K562 (cell line): Measurements from ENCODE around the gene SRL. TPM values are rescaled to one million over a fixed set of nuclear protein-coding genes. Genes with fewer than 3 reads are reported as not detected.

Experiments
- ATAC-seq: fragments of 200-7000 bp; cut with Tn5 transposase; 3 replicates; pipeline ENCODE4 v1.9.1; 2020; ENCODE audit warnings: moderate library complexity
- BruUV-seq: library from RNA; stranded (reverse); fragments of 400-500 nt; replicated peaks from 2 replicates; lab custom pipeline; 2021; lab: Mats Ljungman, UMichigan
- CTCF ChIA-PET: fragments of 300-600 bp; formaldehyde crosslinking; extraction: SDS; loops from one replicate; lab custom pipeline; 2021; ENCODE audit warnings: low intra/inter-chr PET ratio; lab: Yijun Ruan, JAX
- POLR2A ChIA-PET: fragments of 300-600, 350-650 bp; sonication (Branson Sonifier 250); formaldehyde crosslinking; extraction: SDS; loops from one replicate; lab custom pipeline; 2021; ENCODE audit warnings: antibody characterized with exemption, inconsistent platforms; lab: Yijun Ruan, JAX
- DNase-seq, 4 experiments: peaks; one replicate each; pipeline versions ENCODE4 v3.0.0 to v3.0.0-alpha.2; 2011 to 2018; ENCODE audit warnings: low spot score in 3 of 4, mixed read lengths in 3 of 4; ENCODE audit errors: extremely low read depth in 1 of 4
- FAIRE-seq: peaks from 2 replicates; lab custom pipeline; 2011; peaks lifted over from hg19 to GRCh38; lab: Jason Lieb, UNC
- H2AFZ ChIP-seq: 2 replicates; pipeline ENCODE4 v1.6.0; 2011; ENCODE audit warnings: low read depth, low read length, control low read depth, inconsistent platforms
- H3K27ac ChIP-seq: fragments of 200-600 bp; 3 replicates; pipeline ENCODE4 v1.8.0; 2011; ENCODE audit warnings: low read depth, mild to moderate bottlenecking, control low read depth, inconsistent platforms, low read length, moderate library complexity, mixed read lengths; ENCODE audit errors: extremely low read depth
- H3K27me3 ChIP-seq, 2 experiments: fragments of 300-600 bp in 1 of 2; 2 replicates in 1 of 2; 3 replicates in 1 of 2; pipeline versions ENCODE4 v1.6.0 to v1.8.0; 2011; ENCODE audit warnings: inconsistent platforms in 2 of 2, low read length in 2 of 2, mild to moderate bottlenecking in 1 of 2, mixed read lengths in 1 of 2, moderate library complexity in 1 of 2; ENCODE audit not compliant: control insufficient read depth in 2 of 2, insufficient read depth in 2 of 2
- H3K36me3 ChIP-seq: fragments of 300-600 bp; 3 replicates; pipeline ENCODE4 v1.8.0; 2011; ENCODE audit warnings: mild to moderate bottlenecking, low read length, inconsistent platforms; ENCODE audit not compliant: control insufficient read depth, insufficient read depth
- H3K4me1 ChIP-seq, 2 experiments: fragments of 200-600 bp in 1 of 2; replicated peaks in 1 of 2; 2 replicates in 1 of 2; 3 replicates in 1 of 2; pipeline versions ENCODE4 v1.5.1 to v1.8.0; 2011; ENCODE audit warnings: inconsistent platforms in 2 of 2, low read length in 2 of 2, mild to moderate bottlenecking in 1 of 2, mixed read lengths in 1 of 2, moderate library complexity in 1 of 2; ENCODE audit not compliant: control insufficient read depth in 2 of 2, insufficient read depth in 2 of 2
- H3K4me2 ChIP-seq: 2 replicates; pipeline ENCODE4 v1.6.1; 2011; ENCODE audit warnings: low read length, control low read depth, inconsistent platforms, mixed read lengths; ENCODE audit not compliant: insufficient read depth
- H3K4me3 ChIP-seq: fragments of 200-600 bp; sonication (generic), shearing (Covaris generic); 2 replicates; pipeline ENCODE4 v1.5.1; 2016; ENCODE audit warnings: control low read depth, inconsistent platforms
- H3K79me2 ChIP-seq: fragments of 200-600 bp; 3 replicates; pipeline ENCODE4 v1.8.0; 2011; ENCODE audit warnings: low read length, inconsistent platforms; ENCODE audit not compliant: control insufficient read depth, insufficient read depth
- H3K9ac ChIP-seq, 2 experiments: 2 replicates each; pipeline versions ENCODE4 v1.6.0 to v1.6.1; 2011; ENCODE audit warnings: low read depth in 2 of 2, low read length in 2 of 2, control low read depth in 1 of 2, inconsistent platforms in 1 of 2, mild to moderate bottlenecking in 1 of 2, mixed read lengths in 1 of 2; ENCODE audit not compliant: insufficient read depth in 1 of 2
- H3K9me1 ChIP-seq: one replicate; pipeline ENCODE4 v1.6.0; 2011; ENCODE audit warnings: inconsistent platforms, mild to moderate bottlenecking, low read length, moderate library complexity; ENCODE audit not compliant: control insufficient read depth, insufficient read depth
- H3K9me3 ChIP-seq: replicated peaks from 2 replicates; pipeline ENCODE4 v1.5.1; 2011; ENCODE audit warnings: low read depth, low read length, inconsistent platforms; ENCODE audit not compliant: control insufficient read depth, insufficient read depth
- H4K20me1 ChIP-seq: replicated peaks from 2 replicates; pipeline ENCODE4 v1.6.1; 2011; ENCODE audit warnings: low read length, inconsistent platforms, mixed read lengths; ENCODE audit not compliant: control insufficient read depth, insufficient read depth
- CCAR2 ChIP-seq: fragments of 200-400 bp; formaldehyde crosslinking; IDR thresholded peaks from 2 replicates; pipeline ENCODE4 v1.6.1; 2017; ENCODE audit warnings: mild to moderate bottlenecking, low read depth, low read length
- CCNT2 ChIP-seq: IDR thresholded peaks from 2 replicates; pipeline ENCODE4 v1.6.1; 2011; ENCODE audit warnings: borderline replicate concordance, low read depth, mild to moderate bottlenecking, moderate library complexity, mixed read lengths, low read length; ENCODE audit not compliant: insufficient read length; ENCODE audit errors: extremely low read depth
- HMG20B ChIP-seq: fragments of 250-450 bp; sonication (Bioruptor Pico); IDR thresholded peaks from 2 replicates; pipeline ENCODE4 v1.5.0; 2021; ENCODE audit warnings: mild to moderate bottlenecking
- HMGN3 ChIP-seq: IDR thresholded peaks from 2 replicates; pipeline ENCODE4 v1.6.1; 2011; ENCODE audit warnings: borderline replicate concordance, low read depth, mild to moderate bottlenecking, mixed read lengths, low read length; ENCODE audit not compliant: insufficient read length; ENCODE audit errors: extremely low read depth
- KLF16 ChIP-seq: IDR thresholded peaks from 2 replicates; pipeline ENCODE4 v1.6.1; 2016; ENCODE audit warnings: antibody characterized with exemption
- NFE2L1 ChIP-seq: fragments of 450-650 bp; IDR thresholded peaks from 2 replicates; pipeline ENCODE4 v1.6.1; 2016; ENCODE audit warnings: missing genetic modification characterization, low read depth, mild to moderate bottlenecking, missing compliant biosample characterization, moderate library complexity, borderline replicate concordance
- RUNX1 ChIP-seq: sonication (generic); IDR thresholded peaks from 2 replicates; pipeline ENCODE4 v1.6.1; 2016; ENCODE audit warnings: antibody characterized with exemption, low read depth
- SIN3B ChIP-seq: fragments of 450-650 bp; IDR thresholded peaks from 2 replicates; pipeline ENCODE4 v1.6.1; 2017; ENCODE audit warnings: low read depth, mild to moderate bottlenecking, moderate library complexity
- SMC3 ChIP-seq: conservative IDR thresholded peaks from 2 replicates; pipeline ENCODE4 v1.6.1; 2011; ENCODE audit warnings: low read depth, low read length, improper control_type of control experiment; ENCODE audit not compliant: insufficient read depth
- TARDBP ChIP-seq: fragments of 450-650 bp; IDR thresholded peaks from 2 replicates; pipeline ENCODE4 v1.6.1; 2016
- TEAD1 ChIP-seq, 2 experiments: fragments of 450-650 bp in 1 of 2; sonication (generic) in 1 of 2; formaldehyde crosslinking; IDR thresholded peaks; 2 replicates each; pipeline versions ENCODE4 v1.4.0 to v1.8.0; 2020 to 2022; ENCODE audit warnings: mild to moderate bottlenecking in 2 of 2, missing genetic modification reagents in 1 of 2
- WGBS: fragments of 100-300 bp; shearing (Covaris generic); methylation state at CpG from one replicate; pipeline ENCODE4 v1.1.6; 2016; ENCODE audit warnings: low coverage, mixed read lengths; ENCODE audit not compliant: insufficient coverage; ENCODE audit errors: missing lambda C conversion rate; 5-methylcytosine and 5-hydroxymethylcytosine counted together
- in situ Hi-C: fragments of 300-500 bp; cut with MboI; formaldehyde crosslinking; loops from 4 replicates; pipeline ENCODE4 v1.15.0; 2018; ENCODE audit warnings: inconsistent platforms, mixed read lengths
- intact Hi-C: fragments of 100-400 bp; cut with micrococcal nuclease; formaldehyde crosslinking; loops from 2 replicates; pipeline ENCODE4 v1.14.2; 2022
- polyA plus RNA-seq, 8 experiments: library from polyadenylated mRNA; depleted of rRNA in 4 of 8; stranded (reverse) in 5 of 8; unstranded in 3 of 8; fragments of >200 nt; fragmentation: Nextera tagmentation in 2 of 8; fragmentation: Illumina TruSeq in 1 of 8; extraction: Ambion mirVana in 2 of 8; extraction: Trizol in 1 of 8; gene quantifications; 2 replicates each; pipeline versions ENCODE4 v1.2.1 to v1.2.3, GENCODE V29; 2011 to 2014; ENCODE audit warnings: inconsistent platforms in 1 of 8, missing spikeins in 1 of 8
- total RNA-seq, 7 experiments: library from RNA; depleted of rRNA in 6 of 7; stranded (reverse); fragments of >200 nt in 6 of 7; fragmentation: Illumina TruSeq in 2 of 7; extraction: Trizol in 2 of 7; gene quantifications; 2 replicates each; pipeline versions ENCODE4 v1.2.1 to v1.2.3, GENCODE V29; 2011 to 2021; ENCODE audit warnings: low replicate concordance in 1 of 7
- TF ChIP-seq, protein P1 (sequence below): fragments of 250-450 bp; sonication (Bioruptor Pico); IDR thresholded peaks from 2 replicates; pipeline ENCODE4 v1.5.0; 2021; ENCODE audit warnings: mild to moderate bottlenecking, moderate library complexity
- TF ChIP-seq, protein P2 (sequence below): sonication (generic); formaldehyde crosslinking; IDR thresholded peaks from 2 replicates; pipeline ENCODE4 v1.4.0; 2020; ENCODE audit warnings: mild to moderate bottlenecking, missing genetic modification reagents
- TF ChIP-seq, protein P3 (sequence below): fragments of 450-650 bp; IDR thresholded peaks from 2 replicates; pipeline ENCODE4 v1.6.1; 2018; ENCODE audit not compliant: partially characterized antibody

SRL gene
- total and polyA plus RNA-seq, 9 of the 15 experiments (the other 6 are each of a cell fraction or from before 2014, with no cell fraction given) = 0.01 TPM; not detected in 8

DNA sequence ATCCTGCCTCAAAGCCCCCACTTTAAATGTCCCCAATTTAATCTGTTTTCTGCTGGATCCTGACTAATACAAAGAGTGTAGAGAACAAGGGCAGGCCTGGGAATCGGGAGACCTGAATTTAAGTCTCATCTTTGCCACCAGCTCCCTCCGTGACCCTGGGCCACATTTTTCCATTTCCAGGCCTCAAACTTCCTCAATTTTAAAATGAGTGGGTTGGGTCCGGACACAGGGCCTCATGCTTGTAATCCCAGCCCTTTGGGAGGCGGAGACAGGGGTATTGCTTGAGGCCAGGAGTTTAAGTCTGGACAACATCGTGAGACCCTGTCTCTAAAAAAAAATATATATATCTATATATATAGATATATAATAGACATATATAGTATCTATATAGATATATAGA lies 61.4 kb downstream of the SRL start:
- Histone ChIP-seq H3K9me1 (peaks cover 3% of the 10 kb centered on the region), H3K9me3 (no peaks in the 10 kb centered on the region), H3K9ac (no peak overlapping the region), H3K4me2 (no peak overlapping the region), H4K20me1 (no peaks in the 10 kb centered on the region), H2AFZ (no peak overlapping the region), H3K4me1 (peaks cover 16 to 26% of the 10 kb centered on the region in 2 experiments; a peak in 4 of 5 replicates), H3K27me3 (no peaks in the 10 kb centered on the region; a peak in 1 of 5 replicates), H3K4me3 (no peak overlapping the region), H3K27ac (no peak overlapping the region), H3K79me2 (peaks cover 4% of the 10 kb centered on the region; the same call in 1 of the 3 replicates), H3K36me3 (no peaks in the 10 kb centered on the region)
- ATAC-seq (no peak), DNase-seq (no peak), FAIRE-seq (no peak)
- no TSS peak for BruUV-seq
- in situ Hi-C loops (no loop called here), intact Hi-C loops (no loop called here)
- POLR2A ChIA-PET = interaction anchor here (0.6 kb wide), 1 partner anchor 35 kb away, joined by 3 read pairs; no protein-coding TSS in a partner anchor
- CTCF ChIA-PET = no interaction called here
- 63% methylated on average over 5 of the region's 5 CpGs for WGBS
- TF ChIP-seq HMG20B (CRISPR knock-in tag) (no peak), CCAR2 (no peak), TEAD1 (CRISPR knock-in tag; IDR thresholded peaks at IDR 0.05) (no peak), SMC3 (no peak), NFE2L1 (tag) (no peak), HMGN3 (no peak), CCNT2 (no peak), KLF16 (no peak), TARDBP (no peak), SIN3B (no peak), RUNX1 (no peak)
- TF ChIP-seq, protein P1, sequence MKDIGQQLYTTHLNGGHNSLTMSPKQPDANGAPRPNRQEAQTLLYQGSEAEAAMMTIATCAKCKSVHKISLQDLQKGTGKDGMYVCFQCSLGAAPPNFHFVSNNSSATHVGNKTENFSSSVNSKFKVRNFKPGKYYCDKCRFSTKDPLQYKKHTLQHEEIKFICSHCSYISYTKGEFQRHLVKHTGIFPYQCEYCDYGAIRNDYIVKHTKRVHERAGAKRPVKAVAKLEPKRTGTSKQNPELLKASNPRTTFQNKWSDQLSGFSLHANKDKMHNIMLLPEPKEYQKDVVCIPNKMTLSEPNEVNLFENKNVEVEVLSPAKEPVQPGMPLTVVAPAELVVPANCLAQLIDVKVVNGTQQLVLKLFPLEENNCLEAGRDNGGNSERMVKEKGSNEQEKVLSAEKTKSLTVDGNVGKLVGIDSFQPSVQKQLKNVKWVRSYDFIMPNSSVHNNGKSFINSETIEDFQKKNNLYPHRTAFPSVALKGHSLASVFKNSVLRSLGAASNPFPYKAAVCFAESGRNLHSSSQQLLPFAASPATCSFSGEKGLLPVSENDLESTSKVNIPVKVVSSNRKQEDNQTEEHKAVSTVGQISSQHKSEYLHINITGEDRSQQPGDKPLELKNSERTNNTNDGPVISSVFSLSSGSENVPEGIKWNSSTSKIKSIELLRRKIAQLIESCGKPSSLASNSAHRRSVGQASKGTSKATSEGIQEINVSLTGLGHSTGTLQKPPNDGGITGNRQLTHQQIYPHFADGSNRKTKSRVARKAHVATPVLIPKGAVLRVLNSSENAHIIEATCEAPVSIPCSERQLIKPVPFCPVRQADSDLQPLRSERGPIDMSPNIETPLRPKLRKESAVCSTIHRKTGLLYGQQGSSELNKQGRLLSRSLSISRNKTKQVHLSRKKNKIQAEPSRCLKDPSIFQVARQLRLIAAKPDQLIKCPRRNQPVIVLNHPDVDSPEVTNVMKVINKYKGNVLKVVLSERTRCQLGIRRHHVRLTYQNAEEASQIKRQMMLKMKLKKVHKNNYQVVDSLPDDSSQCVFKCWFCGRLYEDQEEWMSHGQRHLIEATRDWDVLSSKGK (CRISPR knock-in tag) = no peak
- TF ChIP-seq, protein P2, sequence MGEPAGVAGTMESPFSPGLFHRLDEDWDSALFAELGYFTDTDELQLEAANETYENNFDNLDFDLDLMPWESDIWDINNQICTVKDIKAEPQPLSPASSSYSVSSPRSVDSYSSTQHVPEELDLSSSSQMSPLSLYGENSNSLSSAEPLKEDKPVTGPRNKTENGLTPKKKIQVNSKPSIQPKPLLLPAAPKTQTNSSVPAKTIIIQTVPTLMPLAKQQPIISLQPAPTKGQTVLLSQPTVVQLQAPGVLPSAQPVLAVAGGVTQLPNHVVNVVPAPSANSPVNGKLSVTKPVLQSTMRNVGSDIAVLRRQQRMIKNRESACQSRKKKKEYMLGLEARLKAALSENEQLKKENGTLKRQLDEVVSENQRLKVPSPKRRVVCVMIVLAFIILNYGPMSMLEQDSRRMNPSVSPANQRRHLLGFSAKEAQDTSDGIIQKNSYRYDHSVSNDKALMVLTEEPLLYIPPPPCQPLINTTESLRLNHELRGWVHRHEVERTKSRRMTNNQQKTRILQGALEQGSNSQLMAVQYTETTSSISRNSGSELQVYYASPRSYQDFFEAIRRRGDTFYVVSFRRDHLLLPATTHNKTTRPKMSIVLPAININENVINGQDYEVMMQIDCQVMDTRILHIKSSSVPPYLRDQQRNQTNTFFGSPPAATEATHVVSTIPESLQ = no peak
- TF ChIP-seq, protein P3, sequence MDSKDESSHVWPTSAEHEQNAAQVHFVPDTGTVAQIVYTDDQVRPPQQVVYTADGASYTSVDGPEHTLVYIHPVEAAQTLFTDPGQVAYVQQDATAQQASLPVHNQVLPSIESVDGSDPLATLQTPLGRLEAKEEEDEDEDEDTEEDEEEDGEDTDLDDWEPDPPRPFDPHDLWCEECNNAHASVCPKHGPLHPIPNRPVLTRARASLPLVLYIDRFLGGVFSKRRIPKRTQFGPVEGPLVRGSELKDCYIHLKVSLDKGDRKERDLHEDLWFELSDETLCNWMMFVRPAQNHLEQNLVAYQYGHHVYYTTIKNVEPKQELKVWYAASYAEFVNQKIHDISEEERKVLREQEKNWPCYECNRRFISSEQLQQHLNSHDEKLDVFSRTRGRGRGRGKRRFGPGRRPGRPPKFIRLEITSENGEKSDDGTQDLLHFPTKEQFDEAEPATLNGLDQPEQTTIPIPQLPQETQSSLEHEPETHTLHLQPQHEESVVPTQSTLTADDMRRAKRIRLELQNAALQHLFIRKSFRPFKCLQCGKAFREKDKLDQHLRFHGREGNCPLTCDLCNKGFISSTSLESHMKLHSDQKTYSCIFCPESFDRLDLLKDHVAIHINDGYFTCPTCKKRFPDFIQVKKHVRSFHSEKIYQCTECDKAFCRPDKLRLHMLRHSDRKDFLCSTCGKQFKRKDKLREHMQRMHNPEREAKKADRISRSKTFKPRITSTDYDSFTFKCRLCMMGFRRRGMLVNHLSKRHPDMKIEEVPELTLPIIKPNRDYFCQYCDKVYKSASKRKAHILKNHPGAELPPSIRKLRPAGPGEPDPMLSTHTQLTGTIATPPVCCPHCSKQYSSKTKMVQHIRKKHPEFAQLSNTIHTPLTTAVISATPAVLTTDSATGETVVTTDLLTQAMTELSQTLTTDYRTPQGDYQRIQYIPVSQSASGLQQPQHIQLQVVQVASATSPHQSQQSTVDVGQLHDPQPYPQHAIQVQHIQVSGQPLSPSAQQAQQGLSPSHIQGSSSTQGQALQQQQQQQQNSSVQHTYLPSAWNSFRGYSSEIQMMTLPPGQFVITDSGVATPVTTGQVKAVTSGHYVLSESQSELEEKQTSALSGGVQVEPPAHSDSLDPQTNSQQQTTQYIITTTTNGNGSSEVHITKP = no peak
